GM12878 (cell line): ENCODE measurements around the gene PAQR9. TPM values are rescaled to one million over a fixed set of nuclear protein-coding genes. Genes with fewer than 3 reads are reported as not detected.

Experiments used
- ATAC-seq: fragments of 200-7000 bp; cut with Tn5 transposase; 3 replicates; pipeline ENCODE4 v1.9.1; 2020; ENCODE audit warnings: mild to moderate bottlenecking, moderate library complexity
- BruUV-seq: library from RNA; stranded (reverse); fragments of 400-500 nt; replicated peaks from 2 replicates; lab custom pipeline; 2021; lab: Mats Ljungman, UMichigan
- CTCF ChIA-PET: fragments of 300-600 bp; sonication (Branson Sonifier 250); formaldehyde crosslinking; extraction: SDS; loops from one replicate; lab custom pipeline; 2021; ENCODE audit warnings: inconsistent platforms; lab: Yijun Ruan, JAX
- POLR2A ChIA-PET: fragments of 350-600 bp; formaldehyde crosslinking; extraction: SDS; loops from one replicate; lab custom pipeline; 2021; ENCODE audit warnings: inconsistent platforms; lab: Charles Lee
- RAD21 ChIA-PET: fragments of 300-600 bp; sonication (Branson Sonifier 250); formaldehyde crosslinking; loops from one replicate; lab custom pipeline; 2023; ENCODE audit warnings: antibody characterized with exemption; ENCODE audit not compliant: unreplicated experiment; lab: Charles Lee
- SMC1A ChIA-PET: fragments of 300-600 bp; sonication (Branson Sonifier 250); formaldehyde crosslinking; loops from one replicate; lab custom pipeline; 2023; ENCODE audit not compliant: unreplicated experiment, uncharacterized antibody; lab: Charles Lee
- DNase-seq: peaks from one replicate; pipeline ENCODE4 v3.0.0-alpha.2; 2011; ENCODE audit warnings: low read depth, low spot score
- FAIRE-seq: peaks from 3 replicates; lab custom pipeline; 2011; peaks lifted over from hg19 to GRCh38; lab: Jason Lieb, UNC
- H2AFZ ChIP-seq: 2 replicates; pipeline ENCODE4 v1.6.0; 2011; ENCODE audit warnings: low read depth, low read length, control low read depth; ENCODE audit not compliant: control insufficient read depth
- H3K27ac ChIP-seq: 2 replicates; pipeline ENCODE4 v1.5.1; 2011; ENCODE audit warnings: control low read depth; ENCODE audit not compliant: control insufficient read depth, insufficient read depth
- H3K27me3 ChIP-seq, 2 experiments: replicated peaks in 1 of 2; 2 replicates each; pipeline versions ENCODE4 v1.6.0 to v1.6.1; 2011; ENCODE audit warnings: low read length in 1 of 2; ENCODE audit not compliant: control insufficient read depth in 2 of 2, insufficient read depth in 2 of 2
- H3K36me3 ChIP-seq, 2 experiments: 2 replicates each; pipeline ENCODE4 v1.5.1; 2011; ENCODE audit warnings: low read length in 1 of 2; ENCODE audit not compliant: control insufficient read depth in 2 of 2, insufficient read depth in 2 of 2
- H3K4me1 ChIP-seq: 2 replicates; pipeline ENCODE4 v1.6.1; 2011; ENCODE audit warnings: mild to moderate bottlenecking, low read length, moderate library complexity, mixed read lengths; ENCODE audit not compliant: control insufficient read depth, insufficient read depth
- H3K4me2 ChIP-seq: 2 replicates; pipeline ENCODE4 v1.6.0; 2011; ENCODE audit warnings: control low read depth; ENCODE audit not compliant: control insufficient read depth, insufficient read depth
- H3K4me3 ChIP-seq: fragments of 200-600 bp; sonication (generic); 2 replicates; pipeline ENCODE4 v1.5.1; 2016
- H3K79me2 ChIP-seq: 2 replicates; pipeline ENCODE4 v1.6.0; 2011; ENCODE audit warnings: low read length; ENCODE audit not compliant: control insufficient read depth, insufficient read depth
- H3K9ac ChIP-seq: 2 replicates; pipeline ENCODE4 v1.8.0; 2011; ENCODE audit warnings: low read length, control low read depth, mixed read lengths; ENCODE audit not compliant: control insufficient read depth, insufficient read depth
- H3K9me3 ChIP-seq: replicated peaks from 3 replicates; pipeline ENCODE4 v1.5.1; 2011; ENCODE audit warnings: mild to moderate bottlenecking, low read length; ENCODE audit not compliant: control insufficient read depth, insufficient read depth
- H4K20me1 ChIP-seq: 2 replicates; pipeline ENCODE4 v1.6.0; 2011; ENCODE audit not compliant: control insufficient read depth, insufficient read depth
- BHLHE40 ChIP-seq, 2 experiments: fragments of 450-650 bp in 1 of 2; IDR thresholded peaks; 2 replicates each; pipeline ENCODE4 v1.6.1; 2011 to 2017; ENCODE audit warnings: low read depth in 2 of 2, borderline replicate concordance in 1 of 2, improper control_type of control experiment in 1 of 2, low read length in 1 of 2, mild to moderate bottlenecking in 1 of 2
- CHD1 ChIP-seq: IDR thresholded peaks from 2 replicates; pipeline ENCODE4 v1.6.1; 2012; ENCODE audit warnings: low read depth, low read length, improper control_type of control experiment
- EZH2 ChIP-seq: IDR thresholded peaks from 2 replicates; pipeline ENCODE4 v1.6.1; 2012; ENCODE audit warnings: low read depth, mild to moderate bottlenecking, control low read depth, inconsistent platforms, low read length, borderline replicate concordance; ENCODE audit not compliant: control insufficient read depth
- HCFC1 ChIP-seq: fragments of 150-350 bp; IDR thresholded peaks from 2 replicates; pipeline ENCODE4 v1.6.1; 2014; ENCODE audit warnings: low read length
- JUND ChIP-seq: IDR thresholded peaks from 2 replicates; pipeline ENCODE4 v1.6.1; 2012; ENCODE audit warnings: low read depth, mild to moderate bottlenecking, low read length, improper control_type of control experiment, moderate library complexity
- PAX8 ChIP-seq: fragments of 450-650 bp; IDR thresholded peaks from 2 replicates; pipeline ENCODE4 v1.6.1; 2017; ENCODE audit warnings: mild to moderate bottlenecking, moderate library complexity
- SUZ12 ChIP-seq: fragments of 200-600 bp; sonication (generic); IDR thresholded peaks from one replicate; pipeline ENCODE4 v1.6.1; 2018; ENCODE audit warnings: antibody characterized with exemption, mild to moderate bottlenecking; ENCODE audit not compliant: unreplicated experiment
- WRNIP1 ChIP-seq: IDR thresholded peaks from 2 replicates; pipeline ENCODE4 v1.6.1; 2011; ENCODE audit warnings: low read depth, low read length, improper control_type of control experiment, borderline replicate concordance
- ZNF274 ChIP-seq: IDR thresholded peaks from one replicate; pipeline ENCODE4 v1.8.0; 2011; ENCODE audit not compliant: insufficient read length, insufficient read depth
- WGBS: methylation state at CpG from one replicate; pipeline ENCODE4 v1.1.6; 2016; ENCODE audit warnings: low lambda C conversion rate; ENCODE audit not compliant: insufficient replicate concordance, insufficient coverage; ENCODE audit errors: missing lambda C conversion rate; 5-methylcytosine and 5-hydroxymethylcytosine counted together
- in situ Hi-C: fragments of 300-500 bp; cut with MboI; formaldehyde crosslinking; loops from 9 replicates; pipeline ENCODE4 v1.14.3; 2018; ENCODE audit warnings: mixed read lengths
- intact Hi-C: fragments of 100-400 bp; cut with micrococcal nuclease; formaldehyde crosslinking; loops from one replicate; pipeline ENCODE4 v1.14.2; 2022; ENCODE audit not compliant: unreplicated experiment
- polyA plus RNA-seq, 11 experiments: library from polyadenylated mRNA; depleted of rRNA in 4 of 11; unstranded in 6 of 11; stranded (reverse) in 5 of 11; fragments of >200 nt; fragmentation: Nextera tagmentation in 4 of 11; fragmentation: Illumina TruSeq in 1 of 11; extraction: Ambion mirVana in 4 of 11; extraction: Trizol in 1 of 11; gene quantifications; 1 replicate in 1 of 11; 2 replicates in 10 of 11; pipeline versions ENCODE4 v1.2.1 to v1.2.3, GENCODE V29; 2011 to 2016; ENCODE audit warnings: inconsistent platforms in 2 of 11, missing spikeins in 2 of 11, low read depth in 1 of 11
- total RNA-seq, 4 experiments: library from RNA; depleted of rRNA in 3 of 4; stranded (reverse); fragments of >200 nt in 3 of 4; fragmentation: Illumina TruSeq in 1 of 4; extraction: Trizol in 1 of 4; gene quantifications; 2 replicates each; pipeline versions ENCODE4 v1.2.1 to v1.2.3, GENCODE V29; 2013 to 2021
- TF ChIP-seq, protein P1 (sequence below): fragments of 450-650 bp; formaldehyde crosslinking; IDR thresholded peaks from 2 replicates; pipeline ENCODE4 v1.5.0; 2022; ENCODE audit warnings: mild to moderate bottlenecking, missing genetic modification characterization
- TF ChIP-seq, protein P2 (sequence below): fragments of 450-650 bp; IDR thresholded peaks from 2 replicates; pipeline ENCODE4 v1.6.1; 2017; ENCODE audit warnings: mild to moderate bottlenecking
- TF ChIP-seq, protein P3 (sequence below): IDR thresholded peaks from 2 replicates; pipeline ENCODE4 v1.6.1; 2012; ENCODE audit warnings: low read length, inconsistent platforms

PAQR9 gene
- total and polyA plus RNA-seq, 10 of the 15 experiments (the other 5 are each of a cell fraction or from before 2014, with no cell fraction given) = not detected

DNA sequence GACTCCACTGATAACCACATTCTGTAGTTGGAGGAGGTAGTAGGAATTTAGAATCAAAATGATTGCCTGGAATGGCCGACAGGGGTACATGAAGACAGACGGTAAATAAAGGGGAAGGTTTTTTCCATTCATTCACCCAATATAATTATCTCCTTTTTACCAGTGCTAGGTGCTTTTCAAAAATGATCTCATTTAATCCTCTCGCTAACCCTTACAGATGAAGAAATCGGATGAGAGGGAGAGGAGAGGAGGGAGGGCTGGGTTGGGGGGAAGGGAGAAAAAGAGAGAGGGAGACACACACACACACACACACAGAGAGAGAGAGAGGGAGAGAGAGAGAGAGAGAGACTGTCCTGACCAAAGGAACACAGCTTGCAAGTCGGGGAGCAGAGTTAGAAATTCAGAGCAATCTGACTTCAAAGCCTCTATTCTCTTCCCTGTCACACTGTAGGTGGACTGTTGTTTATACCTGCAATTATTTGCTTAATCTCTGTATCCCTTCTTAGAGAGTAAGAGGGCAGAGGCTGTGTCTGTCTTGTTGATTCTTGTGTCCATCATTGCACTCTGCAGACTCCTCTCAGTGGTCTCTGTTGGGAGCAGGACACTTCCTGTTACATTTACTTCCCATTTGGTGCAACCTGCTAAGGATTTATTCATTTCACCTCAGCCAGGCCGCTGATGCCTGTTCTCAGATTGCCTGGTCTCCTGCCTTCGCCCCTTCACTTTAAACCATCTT lies 18.7 kb upstream of the PAQR9 start:
- ChIA-PET RAD21 (interaction anchor here (0.5 kb wide), 1 partner anchor 354 kb away, joined by 3 read pairs; no protein-coding TSS in a partner anchor), SMC1A (interaction anchor here (0.9 to 2.2 kb wide), 5 partner anchors 9 to 153 kb away, joined by 3 to 9 read pairs (median 4); no protein-coding TSS in a partner anchor), POLR2A (interaction anchor here (0.6 kb wide), 1 partner anchor 546 kb away, joined by 5 read pairs; no protein-coding TSS in a partner anchor), CTCF (interaction anchor here (0.6 to 5.5 kb wide), 4 partner anchors 9 to 1454 kb away, joined by 3 to 48 read pairs (median 6); no protein-coding TSS in a partner anchor)
- H3K27ac ChIP-seq = no peak overlapping the region
- H3K9me3 ChIP-seq = no peaks in the 10 kb centered on the region
- no peaks in the 10 kb centered on the region for H3K36me3 ChIP-seq
- H4K20me1 ChIP-seq = no peaks in the 10 kb centered on the region
- no peaks in the 10 kb centered on the region for H3K27me3 ChIP-seq
- TF ChIP-seq ZNF274 (no peak), WRNIP1 (no peak), HCFC1 (no peak), JUND (no peak), SUZ12 (no peak), PAX8 (no peak), BHLHE40 (IDR thresholded peaks at IDR 0.05; ENCODE audit: borderline replicate concordance in 1 of 2, low read depth in 2 of 2, low read length in 1 of 2) (no peak), EZH2 (no peak), CHD1 (no peak)
- TF ChIP-seq, protein P1, sequence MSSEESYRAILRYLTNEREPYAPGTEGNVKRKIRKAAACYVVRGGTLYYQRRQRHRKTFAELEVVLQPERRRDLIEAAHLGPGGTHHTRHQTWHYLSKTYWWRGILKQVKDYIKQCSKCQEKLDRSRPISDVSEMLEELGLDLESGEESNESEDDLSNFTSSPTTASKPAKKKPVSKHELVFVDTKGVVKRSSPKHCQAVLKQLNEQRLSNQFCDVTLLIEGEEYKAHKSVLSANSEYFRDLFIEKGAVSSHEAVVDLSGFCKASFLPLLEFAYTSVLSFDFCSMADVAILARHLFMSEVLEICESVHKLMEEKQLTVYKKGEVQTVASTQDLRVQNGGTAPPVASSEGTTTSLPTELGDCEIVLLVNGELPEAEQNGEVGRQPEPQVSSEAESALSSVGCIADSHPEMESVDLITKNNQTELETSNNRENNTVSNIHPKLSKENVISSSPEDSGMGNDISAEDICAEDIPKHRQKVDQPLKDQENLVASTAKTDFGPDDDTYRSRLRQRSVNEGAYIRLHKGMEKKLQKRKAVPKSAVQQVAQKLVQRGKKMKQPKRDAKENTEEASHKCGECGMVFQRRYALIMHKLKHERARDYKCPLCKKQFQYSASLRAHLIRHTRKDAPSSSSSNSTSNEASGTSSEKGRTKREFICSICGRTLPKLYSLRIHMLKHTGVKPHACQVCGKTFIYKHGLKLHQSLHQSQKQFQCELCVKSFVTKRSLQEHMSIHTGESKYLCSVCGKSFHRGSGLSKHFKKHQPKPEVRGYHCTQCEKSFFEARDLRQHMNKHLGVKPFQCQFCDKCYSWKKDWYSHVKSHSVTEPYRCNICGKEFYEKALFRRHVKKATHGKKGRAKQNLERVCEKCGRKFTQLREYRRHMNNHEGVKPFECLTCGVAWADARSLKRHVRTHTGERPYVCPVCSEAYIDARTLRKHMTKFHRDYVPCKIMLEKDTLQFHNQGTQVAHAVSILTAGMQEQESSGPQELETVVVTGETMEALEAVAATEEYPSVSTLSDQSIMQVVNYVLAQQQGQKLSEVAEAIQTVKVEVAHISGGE (CRISPR knock-in tag) = no peak
- TF ChIP-seq, protein P2, sequence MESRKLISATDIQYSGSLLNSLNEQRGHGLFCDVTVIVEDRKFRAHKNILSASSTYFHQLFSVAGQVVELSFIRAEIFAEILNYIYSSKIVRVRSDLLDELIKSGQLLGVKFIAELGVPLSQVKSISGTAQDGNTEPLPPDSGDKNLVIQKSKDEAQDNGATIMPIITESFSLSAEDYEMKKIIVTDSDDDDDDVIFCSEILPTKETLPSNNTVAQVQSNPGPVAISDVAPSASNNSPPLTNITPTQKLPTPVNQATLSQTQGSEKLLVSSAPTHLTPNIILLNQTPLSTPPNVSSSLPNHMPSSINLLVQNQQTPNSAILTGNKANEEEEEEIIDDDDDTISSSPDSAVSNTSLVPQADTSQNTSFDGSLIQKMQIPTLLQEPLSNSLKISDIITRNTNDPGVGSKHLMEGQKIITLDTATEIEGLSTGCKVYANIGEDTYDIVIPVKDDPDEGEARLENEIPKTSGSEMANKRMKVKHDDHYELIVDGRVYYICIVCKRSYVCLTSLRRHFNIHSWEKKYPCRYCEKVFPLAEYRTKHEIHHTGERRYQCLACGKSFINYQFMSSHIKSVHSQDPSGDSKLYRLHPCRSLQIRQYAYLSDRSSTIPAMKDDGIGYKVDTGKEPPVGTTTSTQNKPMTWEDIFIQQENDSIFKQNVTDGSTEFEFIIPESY = no peak
- TF ChIP-seq, protein P3, sequence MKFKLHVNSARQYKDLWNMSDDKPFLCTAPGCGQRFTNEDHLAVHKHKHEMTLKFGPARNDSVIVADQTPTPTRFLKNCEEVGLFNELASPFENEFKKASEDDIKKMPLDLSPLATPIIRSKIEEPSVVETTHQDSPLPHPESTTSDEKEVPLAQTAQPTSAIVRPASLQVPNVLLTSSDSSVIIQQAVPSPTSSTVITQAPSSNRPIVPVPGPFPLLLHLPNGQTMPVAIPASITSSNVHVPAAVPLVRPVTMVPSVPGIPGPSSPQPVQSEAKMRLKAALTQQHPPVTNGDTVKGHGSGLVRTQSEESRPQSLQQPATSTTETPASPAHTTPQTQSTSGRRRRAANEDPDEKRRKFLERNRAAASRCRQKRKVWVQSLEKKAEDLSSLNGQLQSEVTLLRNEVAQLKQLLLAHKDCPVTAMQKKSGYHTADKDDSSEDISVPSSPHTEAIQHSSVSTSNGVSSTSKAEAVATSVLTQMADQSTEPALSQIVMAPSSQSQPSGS = no peak
- H2AFZ ChIP-seq = no peak overlapping the region
- DNase-seq (no peak), ATAC-seq (no peak), FAIRE-seq (no peak)
- 58% methylated on average over 7 of the region's 7 CpGs for WGBS
- no peaks in the 10 kb centered on the region for H3K4me1 ChIP-seq
- no peaks in the 10 kb centered on the region for H3K79me2 ChIP-seq
- intact Hi-C loops (no loop called here), in situ Hi-C loops (no loop called here)
- no peak overlapping the region for H3K4me2 ChIP-seq
- no peak overlapping the region for H3K9ac ChIP-seq
- H3K4me3 ChIP-seq = no peak overlapping the region
- no TSS peak for BruUV-seq
